Dedifferentiated amniotic fluid mesenchymal stem cell (primary cell): Measurements from ENCODE around the gene ARL15.

Experiments
- DNase-seq: peaks from one replicate; pipeline ENCODE4 v3.0.0-alpha.2; 2016; ENCODE audit errors: extremely low spot score

Gene ARL15

DNA sequence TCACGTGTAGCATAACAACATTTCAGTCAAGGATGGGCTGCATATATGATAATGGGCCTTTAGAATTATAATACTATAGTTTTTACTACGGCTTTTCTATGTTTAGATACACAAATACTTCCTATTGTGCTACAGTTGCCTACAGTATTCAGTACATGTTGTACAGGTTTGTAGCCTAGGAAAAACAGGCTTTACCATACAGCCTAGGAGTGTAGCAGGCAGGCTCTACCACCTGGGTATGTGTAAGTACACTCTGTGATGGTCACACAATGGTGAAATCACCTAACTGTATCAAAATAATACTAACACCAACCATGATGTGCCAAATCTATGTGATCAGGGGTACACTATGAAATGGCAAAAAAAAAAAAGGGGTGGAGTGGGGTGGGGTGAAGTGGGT lies 372.9 kb downstream of the ARL15 start:
- no peak for DNase-seq

DNA sequence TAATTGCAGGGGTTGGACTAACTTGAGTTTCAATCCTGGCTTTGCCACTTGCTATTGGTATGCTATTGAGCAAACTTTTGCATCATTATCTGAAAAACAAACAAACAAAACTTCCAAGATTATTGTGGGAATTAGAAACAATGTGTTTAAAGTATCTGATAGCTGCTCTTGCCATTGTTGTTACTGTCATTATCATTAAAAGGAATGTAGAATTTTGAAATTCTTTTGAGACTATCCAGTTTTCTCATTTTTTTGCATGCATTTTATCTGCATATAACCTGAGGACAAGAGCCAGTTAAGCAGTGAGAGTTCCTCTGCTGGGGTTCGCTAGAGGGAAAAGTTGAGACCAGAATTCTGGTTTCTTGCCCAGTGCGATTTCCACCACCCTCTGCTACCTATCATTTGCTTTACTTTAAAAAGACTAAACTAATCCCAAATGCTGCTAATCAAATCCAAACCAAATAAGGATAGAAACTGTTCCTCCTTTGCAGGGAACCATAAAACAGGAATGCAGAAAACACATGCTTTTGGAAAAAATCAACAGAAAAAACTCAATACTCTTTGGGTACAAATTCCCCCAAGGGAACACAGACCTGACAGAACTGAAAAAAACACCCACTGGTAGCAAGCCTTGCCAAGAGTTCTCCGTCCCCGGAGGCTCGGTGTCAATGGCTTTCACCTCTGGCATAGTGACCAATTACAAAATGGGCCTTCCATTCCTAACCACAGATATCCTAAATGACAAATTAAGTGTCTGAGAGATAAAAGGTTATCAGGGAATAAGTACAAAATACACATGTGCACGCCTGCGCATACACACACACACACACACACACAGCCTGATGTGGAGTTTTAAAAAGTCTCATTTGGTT lies 373.7 kb downstream of the ARL15 start:
- no peak for DNase-seq

- peak; percentile 79 for DNase-seq
Observed at GRCh38 chr5:53934151-53934820, 376.1 kb downstream of the ARL15 start.

DNA sequence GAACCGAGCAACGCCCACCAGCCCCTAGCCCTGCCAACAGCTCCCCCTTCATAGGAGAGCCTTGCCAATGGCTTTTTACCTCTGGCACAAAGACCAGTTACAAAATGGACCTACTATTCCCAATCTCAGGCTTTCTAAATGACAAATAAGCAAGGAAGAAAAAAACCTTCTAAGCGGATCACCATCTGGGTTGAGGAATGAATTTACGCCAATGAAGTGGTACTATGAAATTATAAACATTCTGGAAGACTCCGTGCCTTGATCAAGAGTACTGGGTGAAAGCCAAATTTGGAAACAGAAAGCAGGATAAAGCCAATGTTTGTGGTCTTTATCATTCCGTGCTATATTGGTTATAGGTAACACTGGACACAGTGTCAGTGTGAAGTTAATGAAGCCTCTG lies 378.0 kb downstream of the ARL15 start:
- no peak for DNase-seq

DNA sequence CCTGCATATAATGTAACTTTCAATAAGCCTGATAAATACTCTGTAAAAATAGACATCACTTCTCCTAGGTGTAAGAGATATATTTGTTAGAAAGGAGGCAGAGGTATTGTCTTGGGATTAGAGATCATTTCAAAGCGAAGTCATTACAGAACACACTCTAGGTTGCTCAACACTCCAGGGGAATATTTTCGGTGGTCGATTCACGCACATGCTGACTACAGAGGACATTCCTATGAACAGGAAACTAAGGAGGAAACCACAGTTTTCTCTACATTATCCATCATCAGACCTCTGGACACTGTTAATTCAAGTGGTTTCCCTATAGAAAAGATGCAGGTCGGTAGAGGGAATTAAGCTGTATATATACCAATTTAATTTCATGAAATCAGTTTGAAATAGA lies 379.9 kb downstream of the ARL15 start:
- no peak for DNase-seq

- DNase-seq, result no peak
Observed at GRCh38 chr5:53929570-53929969, 380.8 kb downstream of the ARL15 start.

DNA sequence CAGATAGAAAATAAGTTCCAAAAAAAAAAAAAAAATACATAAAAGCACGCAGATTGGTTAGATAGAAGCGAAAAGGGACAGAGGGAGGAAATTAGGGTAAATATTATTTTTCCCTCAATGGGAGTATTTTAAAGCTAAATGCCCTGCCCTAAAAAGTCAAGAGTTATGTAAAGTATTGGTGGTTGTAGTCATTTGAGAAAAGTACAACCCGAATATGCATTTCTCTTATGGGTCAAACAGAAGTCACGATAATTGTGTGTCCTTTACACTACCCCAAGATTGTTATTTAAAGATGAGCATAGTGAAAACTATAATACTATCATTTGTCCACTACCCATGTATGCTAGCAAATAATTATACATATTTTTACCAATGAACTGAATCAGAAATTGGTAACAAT lies 381.2 kb downstream of the ARL15 start:
- no peak for DNase-seq

GRCh38 chr5:53928641-53929040 lies 381.7 kb downstream of the ARL15 start:
- DNase-seq, result no peak

DNA sequence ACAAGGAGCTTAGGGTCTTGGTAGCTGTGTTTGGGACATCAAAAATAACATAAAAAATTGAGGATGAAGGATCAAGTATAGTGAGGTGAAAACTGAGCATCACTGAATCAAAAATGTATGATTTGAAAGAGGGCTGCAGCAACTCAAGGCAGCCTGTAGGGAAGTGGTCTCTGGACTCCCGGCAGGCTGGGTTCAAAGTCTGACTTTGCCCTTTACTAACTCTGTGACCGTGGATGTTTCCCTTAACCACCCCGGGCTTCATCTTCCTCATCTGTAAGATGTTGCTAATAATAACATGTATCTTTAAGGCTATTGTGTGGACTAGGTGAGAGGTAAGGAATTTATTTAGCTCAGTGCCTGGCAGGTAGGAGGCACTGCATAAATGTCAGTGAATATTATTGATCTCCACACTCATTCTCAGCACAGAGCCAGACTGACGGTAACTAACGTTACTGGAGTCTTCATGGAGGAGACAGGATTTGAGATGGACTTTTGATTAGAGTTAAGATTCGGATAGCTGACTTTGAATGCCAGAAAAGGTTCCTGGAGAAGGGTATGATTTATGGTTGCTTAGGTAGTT lies 382.6 kb downstream of the ARL15 start:
- no peak for DNase-seq

GRCh38 chr5:53926026-53926425 lies 384.3 kb downstream of the ARL15 start:
- DNase-seq, result no peak

DNA sequence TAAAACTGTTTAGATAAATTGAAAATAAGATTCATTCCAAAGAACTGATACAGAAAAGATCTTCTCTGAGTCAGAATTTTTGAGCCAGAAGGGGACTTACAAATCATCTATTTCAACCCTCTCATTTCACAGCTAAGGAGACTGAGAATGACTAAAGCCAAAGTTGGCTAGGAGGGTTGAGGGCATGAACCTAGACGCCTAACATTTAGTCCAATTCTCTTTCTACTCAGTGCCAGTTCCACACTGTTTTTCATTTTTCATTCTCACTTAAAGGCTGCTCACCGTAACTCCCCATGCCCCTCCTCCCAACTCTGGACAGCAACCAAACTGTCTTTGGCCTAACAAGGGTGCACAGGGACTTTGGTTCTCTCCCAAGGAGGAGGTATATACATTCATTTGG lies 386.0 kb downstream of the ARL15 start:
- no peak for DNase-seq

DNA sequence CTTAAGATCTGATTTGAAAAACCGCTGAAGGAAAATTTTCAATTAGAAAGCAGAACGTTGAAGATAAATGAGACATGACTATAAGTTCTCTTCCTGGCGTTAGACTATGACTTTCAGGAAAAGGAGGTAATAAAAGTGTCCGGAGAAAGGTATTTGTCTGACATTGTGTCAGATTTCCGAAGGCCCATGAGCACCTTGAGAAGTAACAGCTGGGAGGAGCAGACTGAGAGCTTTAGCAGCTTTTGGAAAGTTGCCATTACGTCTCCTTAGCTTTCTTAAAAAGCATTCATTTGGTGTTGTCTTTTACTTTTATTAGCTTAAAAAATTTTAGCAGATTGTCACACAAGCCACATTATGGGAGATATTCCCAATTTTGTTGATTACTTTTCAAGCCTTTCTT lies 386.4 kb downstream of the ARL15 start:
- no peak for DNase-seq

DNA sequence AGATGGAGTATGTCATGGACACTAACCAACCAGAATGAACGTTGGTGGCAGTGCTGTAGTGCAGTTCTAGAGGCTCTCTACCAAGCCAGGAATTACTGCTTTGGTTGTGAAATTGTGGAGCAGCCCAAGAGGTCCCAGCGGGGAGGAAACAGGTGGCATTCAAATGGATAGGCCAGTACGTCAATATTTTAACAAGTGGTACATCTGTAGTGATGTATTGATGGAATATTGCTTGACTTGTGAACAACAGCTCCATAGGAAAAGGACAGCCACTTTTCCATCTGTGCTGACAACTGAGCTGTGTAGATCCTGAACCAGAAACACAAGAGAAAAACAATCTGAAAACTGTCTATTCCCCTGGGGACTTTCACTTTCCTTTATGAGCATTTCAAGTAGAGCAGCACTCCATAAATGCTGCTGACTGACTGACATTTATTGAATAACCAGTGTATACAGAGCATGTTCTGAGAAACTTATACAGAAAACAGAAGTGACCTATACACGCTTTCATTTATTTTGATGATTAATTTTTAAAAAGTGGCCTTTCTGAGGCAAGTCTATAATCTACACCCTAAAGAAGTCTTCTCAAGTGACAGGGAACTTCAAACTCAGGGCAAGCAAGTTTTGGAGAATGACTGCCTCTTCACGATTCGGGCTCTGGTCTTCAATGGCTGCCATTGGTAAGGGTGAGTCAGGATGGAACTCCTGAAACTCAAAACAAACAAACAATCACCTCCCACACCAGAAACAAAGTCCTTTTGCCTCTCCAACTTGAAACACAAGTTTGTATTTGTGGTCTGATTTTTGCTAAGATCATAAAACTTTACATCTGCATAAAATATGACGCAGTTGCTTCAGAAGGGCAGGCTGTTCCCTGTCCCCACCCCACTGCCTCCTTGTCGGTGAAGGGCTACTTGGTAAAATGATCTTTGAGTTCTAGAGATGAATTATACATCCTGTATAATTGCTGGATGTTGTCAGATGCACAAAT lies 387.6 kb downstream of the ARL15 start:
- no peak for DNase-seq

- no peak for DNase-seq
Observed at GRCh38 chr5:53917826-53918225, 392.5 kb downstream of the ARL15 start.

- DNase-seq, result peak; percentile 28
Observed at GRCh38 chr5:53917095-53917494, 393.3 kb downstream of the ARL15 start.

- no peak for DNase-seq
Observed at GRCh38 chr5:53915120-53915519, 395.3 kb downstream of the ARL15 start.

GRCh38 chr5:53913941-53914340 lies 396.4 kb downstream of the ARL15 start:
- no peak for DNase-seq

GRCh38 chr5:53908757-53909156 lies 401.6 kb downstream of the ARL15 start:
- no peak for DNase-seq

- DNase-seq, result no peak
Observed at GRCh38 chr5:53907827-53908226, 402.5 kb downstream of the ARL15 start.

GRCh38 chr5:53906736-53907135 lies 403.6 kb downstream of the ARL15 start:
- no peak for DNase-seq

DNA sequence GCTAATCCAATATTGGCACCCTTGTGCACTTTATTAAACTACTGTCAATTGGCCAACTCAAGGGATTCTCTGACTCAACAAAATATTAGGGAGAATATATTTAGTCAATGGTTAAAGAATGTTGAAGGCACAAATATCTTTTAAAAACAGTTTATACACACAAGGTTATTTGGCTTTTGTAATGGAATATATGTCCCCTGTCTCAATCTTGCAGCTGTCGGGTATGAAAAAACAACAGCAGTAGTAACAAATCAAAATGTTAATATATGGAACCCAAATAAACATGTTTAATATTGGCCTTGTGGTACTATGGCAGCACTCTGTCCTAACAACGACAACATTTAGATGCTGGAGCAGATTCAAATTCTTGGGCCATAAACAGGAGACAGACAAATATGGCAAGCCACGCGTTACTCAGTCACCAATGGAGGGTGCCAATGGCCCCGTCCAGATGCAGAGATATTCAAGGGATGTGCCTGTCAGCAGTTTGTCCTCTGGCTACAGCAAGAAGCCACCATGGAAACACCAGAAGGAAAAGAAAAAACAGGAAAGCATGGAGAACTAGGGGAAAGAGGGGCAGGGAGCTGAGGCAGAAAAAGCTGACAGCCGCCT lies 408.0 kb downstream of the ARL15 start:
- DNase-seq, result no peak
